H1 (cell line): ENCODE data around the gene PDE4B. TPM values are rescaled to one million over a fixed set of nuclear protein-coding genes. Genes with fewer than 3 reads are reported as not detected.

Experiments
- BRCA1 ChIP-seq: IDR thresholded peaks from 2 replicates; pipeline ENCODE4 v1.6.1; 2012; ENCODE audit warnings: low read depth, low read length, improper control_type of control experiment
- FOSL1 ChIP-seq: IDR thresholded peaks from 2 replicates; pipeline ENCODE4 v1.6.1; 2011; ENCODE audit warnings: mild to moderate bottlenecking, low read depth, low read length, moderate library complexity; ENCODE audit not compliant: insufficient read depth
- PHF8 ChIP-seq: fragments of 200-600 bp; sonication (generic); conservative IDR thresholded peaks from 2 replicates; pipeline ENCODE4 v1.7.1; 2012; ENCODE audit warnings: low read depth, mild to moderate bottlenecking, inconsistent platforms, low read length, moderate library complexity
- POLR2AphosphoS5 ChIP-seq: IDR thresholded peaks from 2 replicates; pipeline ENCODE4 v1.6.1; 2011; ENCODE audit warnings: low read depth, low read length
- POU5F1 ChIP-seq: IDR thresholded peaks from 2 replicates; pipeline ENCODE4 v1.6.1; 2011; ENCODE audit warnings: low read depth, mild to moderate bottlenecking, low read length, moderate library complexity
- SIX5 ChIP-seq: IDR thresholded peaks from 2 replicates; pipeline ENCODE4 v1.6.1; 2011; ENCODE audit warnings: mild to moderate bottlenecking, low read depth, low read length
- TCF12 ChIP-seq: IDR thresholded peaks from 2 replicates; pipeline ENCODE4 v1.6.1; 2011; ENCODE audit warnings: low read depth, mild to moderate bottlenecking, low read length
- polyA plus RNA-seq, 7 experiments: library from polyadenylated mRNA; depleted of rRNA in 3 of 7; stranded (reverse) in 5 of 7; unstranded in 2 of 7; fragments of >200 nt in 5 of 7; fragments of 200-250 nt in 2 of 7; gene quantifications; 1 replicate in 5 of 7; 2 replicates in 1 of 7; 4 replicates in 1 of 7; pipeline versions ENCODE4 v1.2.1 to v1.2.3, GENCODE V29; 2011 to 2013; ENCODE audit warnings: missing spikeins in 2 of 7, mixed read lengths in 2 of 7
- total RNA-seq: library from RNA; stranded (reverse); fragmentation: NEBNext Ultra II Directional; extraction: Animal tissue kit (Norgen Biotek cat#: 25700); gene quantifications from 2 replicates; pipeline ENCODE4 v1.2.1, GENCODE V29; 2021
- TF ChIP-seq, protein P1 (sequence below): IDR thresholded peaks from 2 replicates; pipeline ENCODE4 v1.6.1; 2012; ENCODE audit warnings: inconsistent platforms

The PDE4B gene
- total and polyA plus RNA-seq, 2 of the 8 experiments (the other 6 are each of a cell fraction or from before 2014, with no cell fraction given), result 5.0 to 15.1 TPM

DNA sequence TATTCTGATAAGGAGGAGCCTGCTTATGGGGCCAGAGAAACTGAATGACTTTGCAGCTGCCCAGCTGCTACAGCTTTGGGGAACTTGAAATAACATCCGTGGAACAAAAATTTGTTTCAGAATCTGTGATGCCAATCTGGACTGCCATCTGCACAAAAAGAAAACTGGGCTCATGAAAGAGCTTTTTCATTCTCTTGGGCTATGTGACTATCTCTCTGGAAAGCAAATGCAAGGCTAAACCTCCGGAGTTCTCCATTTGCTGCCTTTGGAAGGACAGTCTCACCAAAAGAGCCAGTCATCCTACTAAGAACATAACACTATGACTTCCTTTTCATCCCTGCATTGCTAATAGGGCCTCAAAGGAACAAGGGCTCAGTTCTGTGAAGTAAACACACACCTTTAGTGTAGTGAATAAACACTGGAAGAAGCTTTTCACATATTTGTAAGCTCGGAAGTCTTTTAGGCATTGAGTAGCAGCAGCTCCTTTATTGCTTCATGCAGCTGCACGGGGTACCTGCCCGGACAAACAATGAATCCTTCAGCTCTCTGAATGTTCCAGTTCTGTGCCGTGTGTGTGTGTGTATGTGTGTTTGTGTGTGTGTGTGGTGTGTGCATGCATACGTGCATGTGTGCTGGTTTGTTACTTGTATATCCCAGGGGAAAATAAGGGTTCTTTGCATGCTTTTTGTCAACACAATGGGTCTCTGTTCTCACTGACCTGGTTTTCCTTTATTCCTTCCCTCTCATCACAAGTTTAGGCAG lies 485.7 kb downstream of the PDE4B start (continued):
- TF ChIP-seq, protein P1, sequence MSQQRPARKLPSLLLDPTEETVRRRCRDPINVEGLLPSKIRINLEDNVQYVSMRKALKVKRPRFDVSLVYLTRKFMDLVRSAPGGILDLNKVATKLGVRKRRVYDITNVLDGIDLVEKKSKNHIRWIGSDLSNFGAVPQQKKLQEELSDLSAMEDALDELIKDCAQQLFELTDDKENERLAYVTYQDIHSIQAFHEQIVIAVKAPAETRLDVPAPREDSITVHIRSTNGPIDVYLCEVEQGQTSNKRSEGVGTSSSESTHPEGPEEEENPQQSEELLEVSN, result no peak
- no peak for TF ChIP-seq SIX5
- TF ChIP-seq POU5F1, result no peak
- no peak for TF ChIP-seq BRCA1
- no peak for TF ChIP-seq TCF12
- TF ChIP-seq FOSL1, result no peak
- TF ChIP-seq POLR2AphosphoS5, result no peak
- no peak for TF ChIP-seq PHF8
